ENCODE data around the gene CDADC1. TPM values are rescaled to one million over a fixed set of nuclear protein-coding genes. Genes with fewer than 3 reads are reported as not detected.
A peak's percentile ranks its signal among the peaks of the same experiment; 100 is the strongest.

Gene CDADC1
- total and polyA plus RNA-seq, 7 donors: 3.3 to 7.8 (median 4.7) TPM

- no peaks in the 10 kb centered on the region for H3K36me3 ChIP-seq (ENCODE audit: insufficient read depth in 1 of 2, low read depth in 1 of 2)
- H3K9me3 ChIP-seq: no peaks in the 10 kb centered on the region
- no peaks in the 10 kb centered on the region for H3K27me3 ChIP-seq (ENCODE audit: insufficient read depth in 3 of 3, low read length in 2 of 3)
- no peak overlapping the region for H3K27ac ChIP-seq
- intact Hi-C loops (cut with DNase I): no loop called here
- H3K4me3 ChIP-seq: no peak overlapping the region
- DNase-seq: no peak
- no peaks in the 10 kb centered on the region for H3K4me1 ChIP-seq
- WGBS, 3 donors: 89 to 92% (median 91%) methylated on average over 7 of the region's 7 CpGs
- ATAC-seq: no peak
- TF ChIP-seq, protein P1, sequence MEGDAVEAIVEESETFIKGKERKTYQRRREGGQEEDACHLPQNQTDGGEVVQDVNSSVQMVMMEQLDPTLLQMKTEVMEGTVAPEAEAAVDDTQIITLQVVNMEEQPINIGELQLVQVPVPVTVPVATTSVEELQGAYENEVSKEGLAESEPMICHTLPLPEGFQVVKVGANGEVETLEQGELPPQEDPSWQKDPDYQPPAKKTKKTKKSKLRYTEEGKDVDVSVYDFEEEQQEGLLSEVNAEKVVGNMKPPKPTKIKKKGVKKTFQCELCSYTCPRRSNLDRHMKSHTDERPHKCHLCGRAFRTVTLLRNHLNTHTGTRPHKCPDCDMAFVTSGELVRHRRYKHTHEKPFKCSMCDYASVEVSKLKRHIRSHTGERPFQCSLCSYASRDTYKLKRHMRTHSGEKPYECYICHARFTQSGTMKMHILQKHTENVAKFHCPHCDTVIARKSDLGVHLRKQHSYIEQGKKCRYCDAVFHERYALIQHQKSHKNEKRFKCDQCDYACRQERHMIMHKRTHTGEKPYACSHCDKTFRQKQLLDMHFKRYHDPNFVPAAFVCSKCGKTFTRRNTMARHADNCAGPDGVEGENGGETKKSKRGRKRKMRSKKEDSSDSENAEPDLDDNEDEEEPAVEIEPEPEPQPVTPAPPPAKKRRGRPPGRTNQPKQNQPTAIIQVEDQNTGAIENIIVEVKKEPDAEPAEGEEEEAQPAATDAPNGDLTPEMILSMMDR (IDR thresholded peaks at IDR 0.05): no peak
Observed at GRCh38 chr13:49241296-49241695, 6.4 kb upstream of the CDADC1 start.

DNA sequence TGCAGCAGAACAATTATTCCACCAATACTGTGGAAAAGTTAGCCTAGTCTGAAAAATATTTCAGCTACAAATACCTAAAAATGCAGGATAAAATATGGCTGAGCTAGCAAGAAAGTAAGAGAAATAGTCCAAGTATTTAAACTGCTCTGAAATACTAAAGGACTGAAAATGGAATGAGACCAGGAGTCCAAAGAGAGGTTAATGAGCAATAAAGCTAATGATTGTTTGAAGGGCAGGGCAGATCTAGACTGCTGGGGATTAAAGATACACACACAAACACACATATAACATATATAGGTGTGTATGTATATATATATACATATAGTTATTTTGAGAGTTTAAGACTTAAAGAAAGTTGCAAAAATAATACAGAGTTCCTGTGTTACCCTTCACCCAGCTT, 2.6 kb upstream of the CDADC1 start:
- intact Hi-C loops (cut with DNase I): loop anchor here in 1 of 2 donors (5.0 kb wide), 1 partner anchor 268 kb away; the partner anchor contains the start of gene FNDC3A
- peaks cover 12% of the 10 kb centered on the region for H3K4me1 ChIP-seq
- TF ChIP-seq, protein P1 (IDR thresholded peaks at IDR 0.05): no peak
- DNase-seq (no peak), ATAC-seq (no peak)
- H3K36me3 ChIP-seq (ENCODE audit: insufficient read depth in 1 of 2, low read depth in 1 of 2): peaks cover 0 to 12% of the 10 kb centered on the region in 2 donors
- no peak overlapping the region for H3K4me3 ChIP-seq
- no peaks in the 10 kb centered on the region for H3K9me3 ChIP-seq
- H3K27me3 ChIP-seq (ENCODE audit: insufficient read depth in 3 of 3, low read length in 2 of 3): no peaks in the 10 kb centered on the region
- H3K27ac ChIP-seq: no peak overlapping the region

DNA sequence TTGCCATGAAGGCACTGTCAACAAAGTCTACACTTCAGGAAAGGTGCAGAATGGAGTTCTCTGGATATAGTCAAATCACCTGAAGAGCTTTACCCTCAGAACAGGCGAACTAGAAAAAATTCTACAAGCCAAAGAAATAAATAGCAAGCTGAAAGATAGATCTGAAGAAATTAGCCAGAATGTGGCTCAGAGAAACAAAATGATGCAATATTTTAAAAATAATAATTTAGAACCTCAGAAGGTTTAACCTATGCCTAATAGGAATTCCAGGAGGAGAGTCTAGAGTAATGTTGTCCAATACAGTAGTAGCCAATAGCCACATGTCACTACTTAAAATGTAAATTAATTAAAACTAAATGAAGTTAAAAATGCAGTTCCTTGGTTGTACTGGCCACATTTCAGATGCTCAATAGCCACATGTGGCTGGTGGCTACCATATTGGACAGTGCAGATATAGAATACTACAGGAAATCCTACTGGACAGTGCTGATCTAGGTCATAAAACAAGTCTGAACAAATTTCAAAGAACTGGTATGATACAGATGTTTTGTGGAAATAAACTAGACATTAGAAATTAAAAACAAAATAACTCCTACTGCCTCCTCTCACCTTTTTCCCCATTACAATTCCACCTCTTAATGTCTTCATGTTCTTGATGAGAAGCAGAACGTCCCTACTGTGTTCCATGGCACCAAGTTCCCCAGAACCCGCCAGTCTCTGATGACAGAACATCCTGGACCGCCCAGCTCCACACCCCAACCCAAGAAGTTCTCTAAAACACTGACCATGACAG, 679 bp upstream of the CDADC1 start:
- TF ChIP-seq, protein P1 (IDR thresholded peaks at IDR 0.05): no peak
- Histone ChIP-seq H3K4me1 (peaks cover 12% of the 10 kb centered on the region), H3K27ac (peak overlapping the region; percentile 92), H3K36me3 (ENCODE audit: insufficient read depth in 1 of 2, low read depth in 1 of 2) (peaks cover 0 to 30% of the 10 kb centered on the region in 2 donors), H3K4me3 (peak overlapping the region; percentile 96), H3K9me3 (no peaks in the 10 kb centered on the region), H3K27me3 (ENCODE audit: insufficient read depth in 3 of 3, low read length in 2 of 3) (no peaks in the 10 kb centered on the region)
- ATAC-seq (peak; percentile 36 to 69 (median 56)), DNase-seq (no peak)
- intact Hi-C loops (cut with DNase I): loop anchor here in 1 of 2 donors (5.0 kb wide), 1 partner anchor 270 kb away; the partner anchor contains the start of gene FNDC3A
- 24 to 25% (median 25%) methylated on average over 4 of the region's 4 CpGs for WGBS, 3 donors

DNA sequence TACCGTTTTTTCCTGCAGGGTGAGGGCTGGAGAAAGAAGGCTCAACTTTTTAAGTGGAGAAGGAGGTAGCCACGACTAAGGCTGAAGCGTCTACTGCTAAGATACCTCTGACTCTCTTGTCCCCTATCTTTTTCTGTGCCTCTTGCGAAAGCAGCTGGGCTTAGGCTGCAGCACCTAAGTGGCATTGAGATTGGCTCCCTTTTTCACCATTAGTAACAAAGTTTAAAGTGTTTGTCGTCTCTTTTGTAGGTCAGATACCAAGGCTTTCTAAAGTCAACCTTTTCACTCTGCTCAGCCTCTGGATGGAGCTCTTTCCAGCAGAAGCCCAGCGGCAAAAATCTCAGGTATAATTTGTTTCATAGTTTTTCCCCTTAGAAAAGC, 887 bp downstream of the CDADC1 start:
- peak overlapping the region; percentile 96 for H3K4me3 ChIP-seq
- peaks cover 0 to 36% of the 10 kb centered on the region in 2 donors for H3K36me3 ChIP-seq (ENCODE audit: insufficient read depth in 1 of 2, low read depth in 1 of 2)
- peaks cover 12% of the 10 kb centered on the region for H3K4me1 ChIP-seq
- no peaks in the 10 kb centered on the region for H3K27me3 ChIP-seq (ENCODE audit: insufficient read depth in 3 of 3, low read length in 2 of 3)
- ATAC-seq: peak in 2 of 4 donors; percentile 6 to 22
- WGBS, 3 donors: 5 to 7% (median 6%) methylated on average over 6 of the region's 6 CpGs
- no peaks in the 10 kb centered on the region for H3K9me3 ChIP-seq
- intact Hi-C loops (cut with DNase I): loop anchor here in 1 of 2 donors (5.0 kb wide), 1 partner anchor 271 kb away; the partner anchor contains the start of gene FNDC3A
- TF ChIP-seq, protein P1 (IDR thresholded peaks at IDR 0.05): no peak
- peak overlapping the region; percentile 92 for H3K27ac ChIP-seq
- DNase-seq: no peak
